ENCODE results near the gene RNF8. TPM values are rescaled to one million over a fixed set of nuclear protein-coding genes. Genes with fewer than 3 reads are reported as not detected.
A peak's percentile ranks its signal among the peaks of the same experiment; 100 is the strongest.
"Not testable (repeated sequence)": the region's sequence is repeated elsewhere in the genome, so short reads cannot be mapped to it uniquely, and the experiment has no call there.

The RNF8 gene
- total RNA-seq, 1 donor from 2014 or later = 28.5 TPM

DNA sequence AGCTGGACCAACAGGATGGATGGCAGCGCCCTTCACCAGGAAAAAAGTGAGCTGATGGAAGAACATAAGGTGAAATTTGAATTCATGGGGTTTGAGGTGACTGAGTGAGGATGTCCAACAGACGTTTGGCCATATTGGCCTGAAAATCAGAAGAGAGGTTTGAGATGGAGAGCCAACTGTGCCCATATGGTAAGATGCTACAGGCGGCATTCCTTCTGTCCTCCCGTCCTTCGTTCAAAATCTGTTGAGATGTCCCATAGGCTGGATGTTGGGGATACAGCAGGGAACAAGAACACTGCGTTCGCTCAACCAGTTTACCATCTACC is 78.8 kb downstream of the RNF8 start:
- H3K9me3 Mint-ChIP-seq = no peaks in the 10 kb centered on the region
- H3K4me1 Mint-ChIP-seq (ENCODE audit: low read depth) = peaks cover 25% of the 10 kb centered on the region
- H3K27me3 Mint-ChIP-seq (ENCODE audit: low read depth) = peaks cover 7% of the 10 kb centered on the region

DNA sequence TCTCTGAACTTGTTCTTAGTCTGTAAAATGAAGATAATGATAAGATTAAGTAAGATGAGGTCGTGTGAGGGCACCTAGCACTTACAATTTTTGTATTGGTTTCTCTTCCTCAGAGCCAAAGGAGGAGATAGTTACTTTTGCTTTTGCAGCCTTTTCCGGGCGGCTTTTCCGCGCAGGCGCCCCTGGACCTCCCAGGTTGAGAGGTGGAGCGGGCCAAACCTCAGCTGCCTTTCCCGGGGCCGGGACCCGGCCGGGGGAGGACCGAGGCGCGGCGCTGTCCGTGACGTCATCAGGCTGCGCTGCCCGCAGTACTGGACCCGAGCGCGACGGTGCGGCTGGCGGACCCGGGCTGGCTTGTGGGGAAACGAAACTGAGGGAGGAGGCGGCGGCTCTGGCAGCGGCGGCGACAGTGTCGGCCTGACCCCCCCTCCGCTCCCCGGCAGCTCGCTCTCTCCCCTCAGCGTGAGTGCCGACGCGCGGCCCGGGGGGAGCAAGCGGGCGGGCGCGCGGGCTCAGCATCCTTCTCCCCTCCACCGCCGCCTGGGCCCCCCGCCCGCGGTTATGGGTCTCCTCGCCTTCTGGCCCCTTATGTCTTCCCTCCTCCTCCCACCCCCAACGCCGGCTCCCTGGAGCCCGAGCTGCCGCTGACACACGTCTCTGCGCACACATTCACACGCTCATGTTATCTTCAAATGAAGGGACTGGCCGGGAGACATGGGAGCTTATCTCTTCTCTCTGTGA is 79.3 kb downstream of the RNF8 start, which contains the start of gene CMTR1:
CMTR1 (plus strand) TSS at position 306 of the 741 bp plus-strand sequence. CDS start 2,409 bp downstream, outside the sequence.
- DNase-seq (ENCODE audit: low spot score) = peak; percentile 99
- no peaks in the 10 kb centered on the region for H3K9me3 Mint-ChIP-seq
- H3K27ac Mint-ChIP-seq = peak within 1 kb of the TSS; percentile 99
- peak within 1 kb of the TSS; percentile 95 for H3K4me3 Mint-ChIP-seq (ENCODE audit: low read depth)
- intact Hi-C loops (cut with micrococcal nuclease) = loop anchor here (5.0 to 10.0 kb wide), 3 partner anchors 48 to 259 kb away; partner anchors contain the start of gene CCDC167
- peaks cover 2% of the 10 kb centered on the region for H3K27me3 Mint-ChIP-seq (ENCODE audit: low read depth)
- H3K36me3 Mint-ChIP-seq (ENCODE audit: low read depth) = peaks cover 24% of the 10 kb centered on the region
- peaks cover 30% of the 10 kb centered on the region for H3K4me1 Mint-ChIP-seq (ENCODE audit: low read depth)

More for the DNA sequence above, 78.8 kb downstream of the RNF8 start:
- DNase-seq (ENCODE audit: low spot score) = no peak
- Mint-ChIP-seq H3K36me3 (ENCODE audit: low read depth) (peaks cover 19% of the 10 kb centered on the region), H3K27ac (peak overlapping the region; percentile 99), H3K4me3 (ENCODE audit: low read depth) (peak overlapping the region; percentile 95)
- intact Hi-C loops (cut with micrococcal nuclease) = loop anchor here (5.0 to 10.0 kb wide), 3 partner anchors 48 to 260 kb away; partner anchors contain the start of gene CCDC167

DNA sequence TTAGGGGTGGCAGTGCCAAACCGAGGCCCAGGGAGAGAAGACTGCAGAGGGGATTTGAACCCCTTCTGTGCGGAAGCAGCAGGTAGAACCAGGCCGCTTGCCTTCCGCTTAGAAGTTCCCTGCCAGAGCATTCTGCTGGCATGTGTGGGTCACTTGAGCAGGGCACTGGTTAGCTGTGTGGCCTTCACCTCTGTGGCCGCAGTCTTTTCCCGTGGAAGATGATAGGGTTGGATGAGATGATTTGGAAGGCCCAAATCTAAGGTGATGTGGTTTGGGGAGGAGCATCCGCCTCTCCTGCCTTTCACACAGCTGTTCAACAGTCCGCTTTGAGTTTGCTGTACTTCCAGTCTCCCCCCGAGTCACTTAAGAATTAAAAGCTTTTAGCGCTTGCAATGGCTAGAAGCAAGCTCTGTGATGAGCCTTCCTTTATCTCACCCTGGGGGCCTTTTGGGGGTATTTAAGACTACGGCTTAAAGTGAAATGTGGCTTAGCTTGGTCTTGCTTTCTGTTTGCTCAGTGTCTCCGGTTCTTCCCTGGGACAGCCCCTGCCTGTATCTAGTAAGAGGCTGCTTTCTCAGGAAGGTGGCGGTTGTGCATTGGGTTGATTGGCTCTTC is 80.0 kb downstream of the RNF8 start:
- DNase-seq (ENCODE audit: low spot score) = peak; percentile 46
- intact Hi-C loops (cut with micrococcal nuclease) = loop anchor here (5.0 to 10.0 kb wide), 3 partner anchors 49 to 259 kb away; partner anchors contain the start of gene CCDC167
- peak overlapping the region; percentile 95 for H3K4me3 Mint-ChIP-seq (ENCODE audit: low read depth)
- no peaks in the 10 kb centered on the region for H3K9me3 Mint-ChIP-seq
- no peaks in the 10 kb centered on the region for H3K27me3 Mint-ChIP-seq (ENCODE audit: low read depth)
- peak overlapping the region; percentile 99 for H3K27ac Mint-ChIP-seq
- peaks cover 33% of the 10 kb centered on the region for H3K4me1 Mint-ChIP-seq (ENCODE audit: low read depth)
- peaks cover 29% of the 10 kb centered on the region for H3K36me3 Mint-ChIP-seq (ENCODE audit: low read depth)

DNA sequence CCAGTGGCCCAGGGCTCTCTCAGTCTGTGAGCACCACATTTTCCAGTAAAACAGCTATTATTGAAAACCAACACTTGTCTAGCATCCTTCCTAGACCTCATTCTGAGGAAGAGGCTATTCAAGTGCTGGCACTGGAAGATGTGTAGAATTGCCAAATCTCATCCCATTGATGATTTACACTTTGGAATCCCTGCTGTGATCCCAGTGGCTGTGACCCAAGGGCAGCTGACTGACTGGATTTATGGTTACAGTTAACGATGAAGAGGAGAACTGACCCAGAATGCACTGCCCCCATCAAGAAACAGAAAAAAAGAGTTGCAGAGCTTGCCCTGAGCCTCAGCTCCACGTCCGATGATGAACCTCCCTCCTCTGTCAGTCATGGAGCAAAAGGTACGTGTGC is 81.6 kb downstream of the RNF8 start:
- Mint-ChIP-seq H3K4me1 (ENCODE audit: low read depth) (peaks cover 39% of the 10 kb centered on the region), H3K27me3 (ENCODE audit: low read depth) (no peaks in the 10 kb centered on the region), H3K9me3 (no peaks in the 10 kb centered on the region), H3K27ac (peak overlapping the region; percentile 49), H3K36me3 (ENCODE audit: low read depth) (peaks cover 37% of the 10 kb centered on the region), H3K4me3 (ENCODE audit: low read depth) (peak overlapping the region; percentile 30)
- intact Hi-C loops (cut with micrococcal nuclease) = loop anchor here (10.0 kb wide), 1 partner anchor 51 kb away; no protein-coding TSS in a partner anchor
- DNase-seq (ENCODE audit: low spot score) = no peak

DNA sequence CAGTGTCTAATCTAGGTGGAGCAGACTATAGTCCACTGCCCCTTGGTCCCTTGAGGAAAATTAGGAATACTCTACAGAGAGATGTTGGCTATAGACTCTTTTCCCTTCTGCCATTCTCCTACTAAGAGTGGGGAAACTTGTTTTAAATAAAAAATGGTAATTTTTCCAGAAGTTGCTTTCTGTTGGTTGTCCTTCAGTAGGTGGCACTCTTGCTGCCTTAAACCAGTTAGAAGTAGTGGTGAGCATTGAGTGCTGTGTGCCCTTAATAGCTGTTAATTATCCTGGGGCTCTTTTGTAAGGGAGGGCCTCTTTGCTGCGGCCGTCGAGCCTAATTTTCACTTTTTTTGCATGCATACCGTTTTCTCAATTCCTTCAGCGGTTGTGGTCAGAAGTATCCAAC is 82.0 kb downstream of the RNF8 start:
- DNase-seq (ENCODE audit: low spot score) = no peak
- H3K27me3 Mint-ChIP-seq (ENCODE audit: low read depth) = no peaks in the 10 kb centered on the region
- H3K4me3 Mint-ChIP-seq (ENCODE audit: low read depth) = peak overlapping the region; percentile 30
- no peaks in the 10 kb centered on the region for H3K9me3 Mint-ChIP-seq
- intact Hi-C loops (cut with micrococcal nuclease) = loop anchor here (10.0 kb wide), 1 partner anchor 51 kb away; no protein-coding TSS in a partner anchor
- peak overlapping the region; percentile 49 for H3K27ac Mint-ChIP-seq
- H3K4me1 Mint-ChIP-seq (ENCODE audit: low read depth) = peaks cover 39% of the 10 kb centered on the region
- peaks cover 37% of the 10 kb centered on the region for H3K36me3 Mint-ChIP-seq (ENCODE audit: low read depth)

DNA sequence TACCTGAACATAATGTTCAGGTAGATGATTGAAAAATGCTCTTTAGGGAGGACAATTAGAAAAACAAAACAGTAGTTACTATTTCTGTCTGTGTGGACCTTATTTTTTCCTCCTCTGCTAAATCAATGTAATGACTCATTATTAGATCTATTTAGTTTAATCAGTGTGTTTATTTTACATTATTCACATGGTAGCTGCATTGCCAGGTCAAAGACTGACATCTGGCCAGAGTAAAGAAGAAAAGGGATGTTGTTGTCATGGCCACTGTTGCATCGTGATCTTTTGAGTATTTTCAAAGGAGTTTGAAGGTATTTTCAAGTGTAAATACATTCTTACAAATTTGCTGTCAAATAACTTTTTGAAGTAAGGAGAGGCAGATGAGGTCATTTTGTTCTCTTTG is 85.1 kb downstream of the RNF8 start:
- H3K9me3 Mint-ChIP-seq = no peaks in the 10 kb centered on the region
- no peak overlapping the region for H3K27ac Mint-ChIP-seq
- no peak for DNase-seq (ENCODE audit: low spot score)
- no peaks in the 10 kb centered on the region for H3K27me3 Mint-ChIP-seq (ENCODE audit: low read depth)
- peaks cover 46% of the 10 kb centered on the region for H3K36me3 Mint-ChIP-seq (ENCODE audit: low read depth)
- H3K4me1 Mint-ChIP-seq (ENCODE audit: low read depth) = peaks cover 44% of the 10 kb centered on the region
- H3K4me3 Mint-ChIP-seq (ENCODE audit: low read depth) = no peak overlapping the region
- intact Hi-C loops (cut with micrococcal nuclease) = loop anchor here (10.0 kb wide), 1 partner anchor 54 kb away; no protein-coding TSS in a partner anchor

DNA sequence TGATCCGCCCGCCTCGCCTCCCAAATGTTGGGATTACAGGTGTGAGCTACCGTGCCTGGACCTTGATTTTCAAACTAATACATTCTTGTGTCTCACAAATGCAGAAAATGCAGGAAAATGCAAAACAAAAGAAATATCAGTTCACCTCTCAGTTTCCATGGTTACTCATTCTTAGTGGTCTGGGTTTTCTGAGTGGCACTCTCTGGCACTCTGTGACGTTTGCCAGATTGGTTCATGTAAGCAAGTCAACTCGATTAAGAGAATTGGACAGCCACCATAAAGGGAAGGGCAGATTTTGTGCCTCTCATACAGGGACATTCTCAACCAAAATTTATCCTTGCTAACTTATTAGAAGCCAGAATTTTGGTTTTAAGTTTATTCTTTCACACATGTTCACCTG is 87.9 kb downstream of the RNF8 start:
- DNase-seq (ENCODE audit: low spot score) = no peak
- Mint-ChIP-seq H3K27me3 (ENCODE audit: low read depth) (no peaks in the 10 kb centered on the region), H3K9me3 (no peaks in the 10 kb centered on the region), H3K27ac (no peak overlapping the region), H3K4me3 (ENCODE audit: low read depth) (no peak overlapping the region), H3K36me3 (ENCODE audit: low read depth) (peaks cover 59% of the 10 kb centered on the region), H3K4me1 (ENCODE audit: low read depth) (peaks cover 29% of the 10 kb centered on the region)
- intact Hi-C loops (cut with micrococcal nuclease) = no loop called here

DNA sequence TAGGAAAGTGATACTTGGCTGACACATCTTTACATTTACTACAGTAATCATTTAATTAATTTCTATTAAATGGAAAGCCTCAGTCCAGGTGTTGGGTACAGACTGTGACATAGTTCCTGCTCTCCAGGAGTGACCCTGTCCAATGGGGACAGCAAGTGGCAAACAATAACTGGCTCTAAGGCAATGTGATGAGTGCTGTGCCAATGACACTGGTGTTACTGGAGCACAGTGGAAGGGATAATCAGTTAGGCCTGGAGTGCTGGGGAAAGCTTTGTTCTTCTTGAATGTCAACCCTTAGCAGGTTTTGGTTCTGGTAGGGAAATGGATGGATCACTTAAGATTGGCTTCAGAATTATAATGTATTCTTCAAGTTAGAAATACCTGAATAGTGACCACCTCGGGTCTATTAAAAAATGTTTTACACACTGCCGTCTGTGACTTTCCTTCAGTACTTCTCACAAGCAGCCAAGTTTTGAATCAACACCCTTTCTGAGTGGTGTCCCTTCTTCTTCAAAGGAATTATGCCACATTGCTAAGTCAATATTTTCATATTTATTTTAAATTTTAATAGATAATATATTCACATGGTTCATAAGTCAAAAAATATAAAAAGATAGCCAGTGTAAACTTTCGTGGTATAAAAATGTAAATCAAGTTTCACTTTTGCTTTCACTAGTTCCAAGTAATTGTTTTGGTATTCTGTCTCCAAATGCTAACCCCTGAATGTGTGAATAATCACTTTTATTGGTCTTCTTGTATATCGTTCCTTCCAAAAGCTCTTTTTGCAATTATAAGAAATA is 88.8 kb downstream of the RNF8 start:
- H3K4me3 Mint-ChIP-seq (ENCODE audit: low read depth) = peak overlapping the region; percentile 79
- H3K9me3 Mint-ChIP-seq = no peaks in the 10 kb centered on the region
- peaks cover 27% of the 10 kb centered on the region for H3K4me1 Mint-ChIP-seq (ENCODE audit: low read depth)
- intact Hi-C loops (cut with micrococcal nuclease) = no loop called here
- H3K27me3 Mint-ChIP-seq (ENCODE audit: low read depth) = no peaks in the 10 kb centered on the region
- H3K27ac Mint-ChIP-seq = peak overlapping the region; percentile 89
- H3K36me3 Mint-ChIP-seq (ENCODE audit: low read depth) = peaks cover 59% of the 10 kb centered on the region
- no peak for DNase-seq (ENCODE audit: low spot score)

DNA sequence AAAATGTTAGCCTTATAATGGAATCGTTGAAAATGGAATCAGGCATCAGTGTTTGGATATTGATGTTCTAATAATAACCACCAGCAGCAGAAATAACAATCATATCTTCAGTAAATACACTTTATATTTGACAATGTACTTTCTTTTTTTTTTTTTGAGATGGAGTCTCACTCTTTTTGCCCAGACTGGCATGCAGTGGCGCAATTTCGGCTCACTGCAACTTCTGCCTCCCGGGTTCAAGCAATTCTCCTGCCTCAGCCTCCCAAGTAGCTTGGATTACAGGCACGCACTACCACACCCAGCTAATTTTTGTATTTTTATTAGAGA is 89.4 kb downstream of the RNF8 start:
- H3K9me3 Mint-ChIP-seq; intact Hi-C loops (cut with micrococcal nuclease); H3K27me3 Mint-ChIP-seq (ENCODE audit: low read depth); DNase-seq (ENCODE audit: low spot score): not testable (repeated sequence)
- H3K27ac Mint-ChIP-seq = peak overlapping the region; percentile 89
- peaks cover 55% of the 10 kb centered on the region for H3K36me3 Mint-ChIP-seq (ENCODE audit: low read depth)
- peaks cover 23% of the 10 kb centered on the region for H3K4me1 Mint-ChIP-seq (ENCODE audit: low read depth)
- H3K4me3 Mint-ChIP-seq (ENCODE audit: low read depth) = peak overlapping the region; percentile 79

Other genes with a start within 250 kb of the RNF8 start
- gene PIM1, start 183.8 kb upstream of the RNF8 start, total RNA-seq = 151 and 161 TPM in 2 replicates
- 13.8 and 14.6 TPM in 2 replicates for gene TBC1D22B, start 96.2 kb upstream of the RNF8 start, total RNA-seq
- gene TMEM217, start 95.8 kb upstream of the RNF8 start, total RNA-seq = 4.5 and 4.8 TPM in 2 replicates
- gene CMTR1, start 79.2 kb downstream of the RNF8 start, total RNA-seq = 51.8 and 55.6 TPM in 2 replicates
- 69.8 and 76.9 TPM in 2 replicates for gene CCDC167, start 145.9 kb downstream of the RNF8 start, total RNA-seq

All from activated T-helper 2 cell treated with anti-CD3 and anti-CD28 coated beads, Interferon-gamma antibody, Interleukin-2, Interleukin-4, amounts not matched to agents 10 μg/mL and 5 μg/mL and 100 μg/mL, durations not matched to agents 14 hours and 24 hours and 36 hours (primary cell).